ENCODE data around the gene PCDH12. TPM values are rescaled to one million over a fixed set of nuclear protein-coding genes. Genes with fewer than 3 reads are reported as not detected.

PCDH12 gene
- polyA plus RNA-seq, 3 donors from 2014 or later: 0.17 to 0.18 TPM; not detected in 1

- Mint-ChIP-seq H3K4me1 (peaks cover 7% of the 10 kb centered on the region in 2 donors), H3K27ac (no peak overlapping the region), H3K27me3 (ENCODE audit: low read depth in 3 of 3) (peaks cover 2 to 9% (median 9%) of the 10 kb centered on the region in 3 donors), H3K36me3 (peaks cover 0 to 8% (median 0%) of the 10 kb centered on the region in 3 donors), H3K4me3 (no peak overlapping the region), H3K9me3 (peaks cover 0 to 1% (median 0%) of the 10 kb centered on the region in 6 donors)
- no peak for DNase-seq
These were observed 49.2 kb downstream of the PCDH12 start for GRCh38 chr5:141908796-141909195.

- Mint-ChIP-seq H3K27me3 (ENCODE audit: low read depth in 3 of 3) (peaks cover 2 to 6% (median 2%) of the 10 kb centered on the region in 3 donors), H3K27ac (no peak overlapping the region), H3K4me3 (no peak overlapping the region)
These were observed 51.0 kb downstream of the PCDH12 start for GRCh38 chr5:141906972-141907371.

GRCh38 chr5:141906517-141906916, 51.5 kb downstream of the PCDH12 start:
- no peak for DNase-seq
- H3K27ac Mint-ChIP-seq: no peak overlapping the region
- H3K4me3 Mint-ChIP-seq: no peak overlapping the region
- peaks cover 2 to 5% (median 2%) of the 10 kb centered on the region in 3 donors for H3K27me3 Mint-ChIP-seq (ENCODE audit: low read depth in 3 of 3)
- peaks cover 0 to 1% (median 0%) of the 10 kb centered on the region in 6 donors for H3K9me3 Mint-ChIP-seq
- H3K36me3 Mint-ChIP-seq: peaks cover 0 to 8% (median 0%) of the 10 kb centered on the region in 3 donors
- no peaks in the 10 kb centered on the region for H3K4me1 Mint-ChIP-seq

More at GRCh38 chr5:141906972-141907371, 51.0 kb downstream of the PCDH12 start:
- Mint-ChIP-seq H3K4me1 (no peaks in the 10 kb centered on the region), H3K36me3 (peaks cover 0 to 8% (median 0%) of the 10 kb centered on the region in 3 donors), H3K9me3 (peaks cover 0 to 1% (median 0%) of the 10 kb centered on the region in 6 donors)
- DNase-seq: no peak

- Mint-ChIP-seq H3K4me1 (no peaks in the 10 kb centered on the region), H3K4me3 (no peak overlapping the region), H3K36me3 (peaks cover 0 to 8% (median 0%) of the 10 kb centered on the region in 3 donors), H3K27me3 (ENCODE audit: low read depth in 3 of 3) (peaks cover 2 to 3% (median 2%) of the 10 kb centered on the region in 3 donors), H3K27ac (no peak overlapping the region), H3K9me3 (peaks cover 0 to 1% (median 0%) of the 10 kb centered on the region in 6 donors)
- DNase-seq: no peak
These were observed 53.5 kb downstream of the PCDH12 start for GRCh38 chr5:141904551-141904950.

GRCh38 chr5:141903261-141903660, 54.7 kb downstream of the PCDH12 start:
- Mint-ChIP-seq H3K4me1 (no peaks in the 10 kb centered on the region), H3K27me3 (ENCODE audit: low read depth in 3 of 3) (peaks cover 2% of the 10 kb centered on the region in 3 donors), H3K36me3 (peaks cover 0 to 4% (median 0%) of the 10 kb centered on the region in 3 donors), H3K9me3 (peaks cover 0 to 1% (median 0%) of the 10 kb centered on the region in 6 donors), H3K27ac (no peak overlapping the region), H3K4me3 (no peak overlapping the region)
- no peak for DNase-seq

- no peaks in the 10 kb centered on the region for H3K4me1 Mint-ChIP-seq
- peaks cover 0 to 4% (median 0%) of the 10 kb centered on the region in 3 donors for H3K36me3 Mint-ChIP-seq
- no peak overlapping the region for H3K27ac Mint-ChIP-seq
- peaks cover 2 to 3% (median 2%) of the 10 kb centered on the region in 3 donors for H3K27me3 Mint-ChIP-seq (ENCODE audit: low read depth in 3 of 3)
- no peak overlapping the region for H3K4me3 Mint-ChIP-seq
- no peak for DNase-seq
- H3K9me3 Mint-ChIP-seq: peaks cover 0 to 1% (median 0%) of the 10 kb centered on the region in 6 donors
These were observed 55.8 kb downstream of the PCDH12 start for GRCh38 chr5:141902015-141902814.

GRCh38 chr5:141898448-141899049, 59.5 kb downstream of the PCDH12 start:
- peaks cover 2 to 3% (median 2%) of the 10 kb centered on the region in 3 donors for H3K27me3 Mint-ChIP-seq (ENCODE audit: low read depth in 3 of 3)
- no peak overlapping the region for H3K27ac Mint-ChIP-seq
- no peaks in the 10 kb centered on the region for H3K4me1 Mint-ChIP-seq
- no peaks in the 10 kb centered on the region for H3K36me3 Mint-ChIP-seq
- no peak for DNase-seq
- no peaks in the 10 kb centered on the region for H3K9me3 Mint-ChIP-seq
- H3K4me3 Mint-ChIP-seq: no peak overlapping the region

- Mint-ChIP-seq H3K36me3 (no peaks in the 10 kb centered on the region), H3K27me3 (ENCODE audit: low read depth in 3 of 3) (peaks cover 0 to 5% (median 3%) of the 10 kb centered on the region in 3 donors), H3K9me3 (no peaks in the 10 kb centered on the region), H3K27ac (no peak overlapping the region), H3K4me3 (no peak overlapping the region), H3K4me1 (no peaks in the 10 kb centered on the region)
- no peak for DNase-seq
These were observed 60.6 kb downstream of the PCDH12 start for GRCh38 chr5:141897425-141897824.

Other genes starting within 250 kb of the PCDH12 start
- gene PCDH1, start 79.8 kb downstream of the PCDH12 start, polyA plus RNA-seq: 10 to 100 TPM; 19.0 to 26.7 (median 21.8) TPM
- gene DELE1, start 34.3 kb downstream of the PCDH12 start, polyA plus RNA-seq: 10 to 100 TPM; 38.2 to 47.1 (median 44.7) TPM
- gene RNF14, start 10.9 kb upstream of the PCDH12 start, polyA plus RNA-seq: 10 to 100 TPM; 58.9 to 86.6 (median 70.9) TPM
- 10 to 100 TPM; 17.5 to 35.9 (median 28.4) TPM for gene GNPDA1, start 54.8 kb upstream of the PCDH12 start, polyA plus RNA-seq
- gene NDFIP1, start 150.6 kb upstream of the PCDH12 start, polyA plus RNA-seq: 10 to 100 TPM; 34.7 to 46.7 (median 41.8) TPM